ENCODE data around the gene NODAL.
A peak's percentile ranks its signal among the peaks of the same experiment; 100 is the strongest.

The NODAL gene

GRCh38 chr10:70465278-70465677, 23.8 kb upstream of the NODAL start:
- DNase-seq (ENCODE audit: low read depth in 1 of 2, low spot score in 1 of 2) = no peak

GRCh38 chr10:70462349-70462984, 21.0 kb upstream of the NODAL start:
- no peak for DNase-seq (ENCODE audit: low read depth in 1 of 2, low spot score in 1 of 2)

GRCh38 chr10:70461397-70462348, 20.2 kb upstream of the NODAL start:
- DNase-seq (ENCODE audit: low read depth in 1 of 2, low spot score in 1 of 2) = peak in 1 of 2 donors; percentile 31

GRCh38 chr10:70459774-70460490, 18.5 kb upstream of the NODAL start:
- DNase-seq (ENCODE audit: low read depth in 1 of 2, low spot score in 1 of 2) = no peak

GRCh38 chr10:70459061-70459773, 17.7 kb upstream of the NODAL start:
- no peak for DNase-seq (ENCODE audit: low read depth in 1 of 2, low spot score in 1 of 2)

- peak in 1 of 2 donors; percentile 51 for DNase-seq (ENCODE audit: low read depth in 1 of 2, low spot score in 1 of 2)
These were observed 17.0 kb upstream of the NODAL start for GRCh38 chr10:70458329-70459060.

- no peak for DNase-seq (ENCODE audit: low read depth in 1 of 2, low spot score in 1 of 2)
These were observed 16.4 kb upstream of the NODAL start for GRCh38 chr10:70457759-70458305.

GRCh38 chr10:70456164-70456563, 14.7 kb upstream of the NODAL start:
- no peak for DNase-seq (ENCODE audit: low read depth in 1 of 2, low spot score in 1 of 2)

GRCh38 chr10:70455213-70455630, 13.7 kb upstream of the NODAL start:
- DNase-seq (ENCODE audit: low read depth in 1 of 2, low spot score in 1 of 2) = no peak

- no peak for DNase-seq (ENCODE audit: low read depth in 1 of 2, low spot score in 1 of 2)
These were observed 6.8 kb upstream of the NODAL start for GRCh38 chr10:70448236-70448635.

GRCh38 chr10:70445718-70446657, 4.5 kb upstream of the NODAL start:
- no peak for DNase-seq (ENCODE audit: low read depth in 1 of 2, low spot score in 1 of 2)

GRCh38 chr10:70444744-70445143, 3.3 kb upstream of the NODAL start:
- no peak for DNase-seq (ENCODE audit: low read depth in 1 of 2, low spot score in 1 of 2)

GRCh38 chr10:70442332-70442988, 979 bp upstream of the NODAL start:
- DNase-seq (ENCODE audit: low read depth in 1 of 2, low spot score in 1 of 2) = no peak

- no peak for DNase-seq (ENCODE audit: low read depth in 1 of 2, low spot score in 1 of 2)
These were observed 421 bp upstream of the NODAL start for GRCh38 chr10:70441895-70442309.

GRCh38 chr10:70440296-70441160, 953 bp downstream of the NODAL start:
- DNase-seq (ENCODE audit: low read depth in 1 of 2, low spot score in 1 of 2) = no peak

- DNase-seq (ENCODE audit: low read depth in 1 of 2, low spot score in 1 of 2) = no peak
These were observed 3.8 kb downstream of the NODAL start for GRCh38 chr10:70437721-70438120.

Data from stimulated activated CD4-positive, alpha-beta T cell treated with anti-CD3 and anti-CD28 coated beads, Interleukin-15, amount 100 ng/mL, for 1 hour (primary cell).